GM20000 (cell line): ENCODE measurements around the gene IQGAP2.
"Not testable (repeated sequence)": the region's sequence is repeated elsewhere in the genome, so short reads cannot be mapped to it uniquely, and the experiment has no call there.

Experiments used
- DNase-seq: peaks from one replicate; pipeline ENCODE4 v3.0.0; 2012; ENCODE audit warnings: low spot score
- CTCF ChIP-seq: IDR thresholded peaks from 2 replicates; pipeline ENCODE4 v1.5.1; 2012; ENCODE audit warnings: mild to moderate bottlenecking, control low read depth; ENCODE audit errors: extremely low read depth, missing control alignments

Gene IQGAP2

GRCh38 chr5:76679231-76679630, 276.1 kb downstream of the IQGAP2 start:
- no peak for TF ChIP-seq CTCF

GRCh38 chr5:76680826-76681225, 277.7 kb downstream of the IQGAP2 start:
- DNase-seq: not testable (repeated sequence)

More at GRCh38 chr5:76679231-76679630, 276.1 kb downstream of the IQGAP2 start:
- DNase-seq: no peak

GRCh38 chr5:76681287-76681686, 278.2 kb downstream of the IQGAP2 start:
- DNase-seq: no peak
- no peak for TF ChIP-seq CTCF

- no peak for TF ChIP-seq CTCF
- no peak for DNase-seq
These were observed 279.3 kb downstream of the IQGAP2 start for GRCh38 chr5:76682387-76682786.

- no peak for DNase-seq
- no peak for TF ChIP-seq CTCF
These were observed 281.0 kb downstream of the IQGAP2 start for GRCh38 chr5:76683816-76684731.

GRCh38 chr5:76684756-76685519, 281.9 kb downstream of the IQGAP2 start:
- TF ChIP-seq CTCF: no peak
- no peak for DNase-seq

- no peak for TF ChIP-seq CTCF
- no peak for DNase-seq
These were observed 282.6 kb downstream of the IQGAP2 start for GRCh38 chr5:76685704-76686103.

GRCh38 chr5:76688212-76688611, 285.1 kb downstream of the IQGAP2 start:
- DNase-seq: no peak
- TF ChIP-seq CTCF: no peak
